Measurements from ENCODE around the gene MEIOB. TPM values are rescaled to one million over a fixed set of nuclear protein-coding genes. Genes with fewer than 3 reads are reported as not detected.

The MEIOB gene
- total and polyA plus RNA-seq, 10 donors: not detected

- peak; percentile 93 for DNase-seq
- peak overlapping the region; percentile 63 to 96 (median 91) for H3K27ac ChIP-seq
- H3K9me3 ChIP-seq: no peaks in the 10 kb centered on the region
- H3K4me1 ChIP-seq: peaks cover 31 to 75% (median 56%) of the 10 kb centered on the region in 6 donors
- no peak for TF ChIP-seq POLR2AphosphoS5 (IDR thresholded peaks at IDR 0.05)
- TF ChIP-seq CTCF (IDR thresholded peaks at IDR 0.05 in 8 of 11, conservative IDR thresholded peaks at IDR 0.05 in 3 of 11): peak in 1 of 11 experiments; percentile 9
- no peak for TF ChIP-seq POLR2A (IDR thresholded peaks at IDR 0.05)
- no peaks in the 10 kb centered on the region for H3K27me3 ChIP-seq (replicated peaks in 1 of 7)
- peaks cover 0 to 38% (median 21%) of the 10 kb centered on the region in 6 donors for H3K36me3 ChIP-seq
- peak overlapping the region; percentile 78 to 99 (median 94) for H3K4me3 ChIP-seq
- intact Hi-C loops (cut with DNase I; ENCODE audit: low total_unique reads): no loop called here
- 1% methylated on average over 40 to 96 of the region's 96 CpGs for WGBS, 5 donors
Observed at GRCh38 chr16:1825864-1826690, 45.9 kb downstream of the MEIOB start.

- 60 to 68% (median 63%) methylated on average over 15 of the region's 15 CpGs for WGBS, 5 donors
- H3K4me1 ChIP-seq: peaks cover 31 to 72% (median 55%) of the 10 kb centered on the region in 6 donors
- peaks cover 0 to 40% (median 27%) of the 10 kb centered on the region in 6 donors for H3K36me3 ChIP-seq
- TF ChIP-seq CTCF (IDR thresholded peaks at IDR 0.05 in 8 of 11, conservative IDR thresholded peaks at IDR 0.05 in 3 of 11): no peak
- no peak for TF ChIP-seq POLR2AphosphoS5 (IDR thresholded peaks at IDR 0.05)
- no peak for TF ChIP-seq POLR2A (IDR thresholded peaks at IDR 0.05)
- H3K9me3 ChIP-seq: no peaks in the 10 kb centered on the region
- intact Hi-C loops (cut with DNase I; ENCODE audit: low total_unique reads): no loop called here
- H3K4me3 ChIP-seq: peak overlapping the region; percentile 78 to 99 (median 94)
- DNase-seq: no peak
- no peaks in the 10 kb centered on the region for H3K27me3 ChIP-seq (replicated peaks in 1 of 7)
- H3K27ac ChIP-seq: peak overlapping the region; percentile 63 to 96 (median 91)
Observed at GRCh38 chr16:1825381-1825863, 46.5 kb downstream of the MEIOB start.

- no peaks in the 10 kb centered on the region for H3K9me3 ChIP-seq
- H3K4me1 ChIP-seq: peaks cover 21 to 56% (median 40%) of the 10 kb centered on the region in 6 donors
- TF ChIP-seq CTCF (IDR thresholded peaks at IDR 0.05 in 8 of 11, conservative IDR thresholded peaks at IDR 0.05 in 3 of 11) (no peak), POLR2AphosphoS5 (IDR thresholded peaks at IDR 0.05) (no peak), POLR2A (IDR thresholded peaks at IDR 0.05) (no peak)
- 55 to 86% (median 81%) methylated on average over 9 of the region's 9 CpGs for WGBS, 5 donors
- intact Hi-C loops (cut with DNase I; ENCODE audit: low total_unique reads): no loop called here
- H3K27me3 ChIP-seq (replicated peaks in 1 of 7): no peaks in the 10 kb centered on the region
- H3K36me3 ChIP-seq: peaks cover 0 to 43% (median 39%) of the 10 kb centered on the region in 6 donors
- DNase-seq: no peak
- no peak overlapping the region for H3K27ac ChIP-seq
- H3K4me3 ChIP-seq: no peak overlapping the region
Observed at GRCh38 chr16:1823821-1824220, 48.1 kb downstream of the MEIOB start.

- H3K27ac ChIP-seq: no peak overlapping the region
- H3K36me3 ChIP-seq: peaks cover 0 to 53% (median 48%) of the 10 kb centered on the region in 6 donors
- WGBS, 5 donors: 95 to 98% (median 96%) methylated on average over 12 to 16 of the region's 16 CpGs
- peaks cover 12 to 46% (median 30%) of the 10 kb centered on the region in 6 donors for H3K4me1 ChIP-seq
- H3K27me3 ChIP-seq (replicated peaks in 1 of 7): no peaks in the 10 kb centered on the region
- no peaks in the 10 kb centered on the region for H3K9me3 ChIP-seq
- DNase-seq: no peak
- no peak overlapping the region for H3K4me3 ChIP-seq
- intact Hi-C loops (cut with DNase I; ENCODE audit: low total_unique reads): no loop called here
- TF ChIP-seq POLR2AphosphoS5 (IDR thresholded peaks at IDR 0.05): no peak
- no peak for TF ChIP-seq POLR2A (IDR thresholded peaks at IDR 0.05)
- no peak for TF ChIP-seq CTCF (IDR thresholded peaks at IDR 0.05 in 8 of 11, conservative IDR thresholded peaks at IDR 0.05 in 3 of 11)
Observed at GRCh38 chr16:1822801-1823200, 49.2 kb downstream of the MEIOB start.
